Lung (tissue), 12 donors: Measurements from ENCODE around the gene PAK4. TPM values are rescaled to one million over a fixed set of nuclear protein-coding genes. Genes with fewer than 3 reads are reported as not detected.

Experiments
- ATAC-seq: fragments of 200-7000 bp; cut with Tn5 transposase; one replicate; pipeline ENCODE4 v1.9.1; 2020; ENCODE audit warnings: moderate number of reproducible peaks; ENCODE audit not compliant: insufficient read depth, low FRiP score
- DNase-seq, 3 donors: peaks; one replicate each; pipeline ENCODE4 v3.0.0-alpha.2; 2013 to 2017
- H3K27ac ChIP-seq, 2 donors: one replicate each; pipeline ENCODE4 v1.5.1; 2013; ENCODE audit warnings: mild to moderate bottlenecking in 2 of 2, moderate library complexity in 2 of 2, control low read depth in 1 of 2, inconsistent platforms in 1 of 2, low read depth in 1 of 2, low read length in 1 of 2
- H3K27me3 ChIP-seq, 3 donors: one replicate each; pipeline ENCODE4 v1.5.1; 2013; ENCODE audit warnings: low read length in 2 of 3; ENCODE audit not compliant: control insufficient read depth in 3 of 3, insufficient read depth in 3 of 3
- H3K36me3 ChIP-seq, 4 donors: one replicate each; pipeline ENCODE4 v1.5.1; 2013; ENCODE audit warnings: low read length in 4 of 4, mild to moderate bottlenecking in 1 of 4, moderate library complexity in 1 of 4; ENCODE audit not compliant: control insufficient read depth in 4 of 4, insufficient read depth in 4 of 4
- H3K4me1 ChIP-seq, 5 donors: one replicate each; pipeline ENCODE4 v1.5.1; 2013; ENCODE audit warnings: low read length in 5 of 5, mild to moderate bottlenecking in 2 of 5, moderate library complexity in 1 of 5; ENCODE audit not compliant: control insufficient read depth in 5 of 5, insufficient read depth in 5 of 5
- H3K4me3 ChIP-seq: one replicate; pipeline ENCODE4 v1.5.1; 2013; ENCODE audit warnings: mild to moderate bottlenecking, control low read depth, moderate library complexity
- H3K9ac ChIP-seq, 2 donors: one replicate each; pipeline ENCODE4 v1.5.1; 2013; ENCODE audit warnings: low read length in 2 of 2, control low read depth in 1 of 2; ENCODE audit not compliant: insufficient read depth in 1 of 2
- H3K9me3 ChIP-seq, 4 donors: one replicate each; pipeline ENCODE4 v1.5.1; 2013; ENCODE audit warnings: low read length in 3 of 4, mild to moderate bottlenecking in 1 of 4, moderate library complexity in 1 of 4; ENCODE audit not compliant: control insufficient read depth in 4 of 4, insufficient read depth in 3 of 4
- CTCF ChIP-seq: IDR thresholded peaks from 2 replicates; pipeline ENCODE4 v1.5.1; 2012; ENCODE audit warnings: mild to moderate bottlenecking; ENCODE audit errors: control extremely low read depth, extremely low read depth
- WGBS, 2 donors: extraction: QIAGEN DNeasy Blood & Tissue Kit; methylation state at CpG; one replicate each; pipeline ENCODE4 v1.1.7; 2013; 5-methylcytosine and 5-hydroxymethylcytosine counted together
- polyA plus RNA-seq, 2 donors: library from polyadenylated mRNA; stranded (reverse); fragments of 200-250 nt; gene quantifications; one replicate each; pipeline ENCODE4 v1.2.1, GENCODE V29; 2013
- total RNA-seq, 2 donors: library from RNA; depleted of rRNA in 1 of 2; stranded (reverse); fragments of >200 nt in 1 of 2; gene quantifications; one replicate each; pipeline ENCODE4 v1.2.1, GENCODE V29; 2014 to 2021
- donor health status: control.
- donor health status: control.
- donor health status: Bipolar disorder and iron deficiency.
- donor health status: healthy.
- donor health status: DM: yes; HTN: yes; CAD: no.

The PAK4 gene
- total and polyA plus RNA-seq, 4 donors, result 23.2 to 60.8 (median 36.7) TPM

GRCh38 chr19:39145180-39145953 is 19.8 kb downstream of the PAK4 start:
- ATAC-seq (peak; percentile 25), DNase-seq (peak; percentile 46 to 76 (median 73))
- peaks cover 8 to 24% (median 15%) of the 10 kb centered on the region in 5 donors for H3K4me1 ChIP-seq
- TF ChIP-seq CTCF, result no peak
- H3K36me3 ChIP-seq, result peaks cover 0 to 4% (median 1%) of the 10 kb centered on the region in 4 donors
- no peaks in the 10 kb centered on the region for H3K27me3 ChIP-seq
- H3K9me3 ChIP-seq, result no peaks in the 10 kb centered on the region
- no peak overlapping the region for H3K9ac ChIP-seq
- H3K4me3 ChIP-seq, result no peak overlapping the region
- WGBS, 2 donors, result 19 to 27% methylated on average over 26 of the region's 26 CpGs
- peak overlapping the region in 1 of 2 donors; percentile 69 for H3K27ac ChIP-seq

GRCh38 chr19:39146091-39146490 is 20.5 kb downstream of the PAK4 start:
- 96 to 100% methylated on average over 1 of the region's 1 CpG for WGBS, 2 donors
- TF ChIP-seq CTCF, result no peak
- H3K4me3 ChIP-seq, result no peak overlapping the region
- no peak for DNase-seq
- H3K27ac ChIP-seq, result peak overlapping the region in 1 of 2 donors; percentile 69
- no peaks in the 10 kb centered on the region for H3K27me3 ChIP-seq
- H3K4me1 ChIP-seq, result peaks cover 8 to 22% (median 18%) of the 10 kb centered on the region in 5 donors
- ATAC-seq, result no peak
- H3K9ac ChIP-seq, result no peak overlapping the region
- H3K9me3 ChIP-seq, result no peaks in the 10 kb centered on the region
- peaks cover 0 to 4% (median 1%) of the 10 kb centered on the region in 4 donors for H3K36me3 ChIP-seq

- Histone ChIP-seq H3K36me3 (peaks cover 0 to 4% (median 1%) of the 10 kb centered on the region in 4 donors), H3K9ac (no peak overlapping the region), H3K27me3 (no peaks in the 10 kb centered on the region), H3K4me1 (peaks cover 8 to 22% (median 21%) of the 10 kb centered on the region in 5 donors), H3K9me3 (no peaks in the 10 kb centered on the region), H3K27ac (no peak overlapping the region), H3K4me3 (no peak overlapping the region)
- ATAC-seq (no peak), DNase-seq (no peak)
- no peak for TF ChIP-seq CTCF
- WGBS, 2 donors, result 75 to 86% methylated on average over 7 of the region's 7 CpGs
Observed at GRCh38 chr19:39146686-39147450, 21.3 kb downstream of the PAK4 start.
